Glomerular visceral epithelial cell (primary cell): ENCODE data around the gene PDHX.
"Not testable (repeated sequence)": the region's sequence is repeated elsewhere in the genome, so short reads cannot be mapped to it uniquely, and the experiment has no call there.

Experiments
- DNase-seq: peaks from one replicate; pipeline ENCODE4 v3.0.0-alpha.2; 2016; ENCODE audit errors: extremely low spot score

PDHX gene

DNA sequence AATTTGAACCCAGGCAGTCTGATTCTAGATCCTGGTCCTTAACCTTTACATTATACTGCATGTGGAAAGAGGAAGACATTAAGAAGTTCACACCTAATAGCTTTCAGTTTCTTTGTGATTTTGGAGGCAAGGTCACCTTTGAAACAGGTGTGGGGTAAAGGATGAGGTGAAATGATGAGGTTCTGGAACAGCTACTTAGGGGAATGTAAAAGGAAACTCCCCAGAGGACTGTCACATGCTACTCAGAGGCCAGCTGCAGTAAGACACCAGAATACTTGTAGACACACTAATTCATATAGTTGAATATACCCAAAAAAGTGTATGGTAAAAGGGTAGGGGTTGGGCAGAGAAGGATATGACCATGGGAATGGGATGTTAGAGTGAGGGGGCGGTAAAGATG is 5.6 kb upstream of the PDHX start:
- no peak for DNase-seq

GRCh38 chr11:34911676-34912075 is 4.7 kb upstream of the PDHX start:
- DNase-seq = no peak

DNA sequence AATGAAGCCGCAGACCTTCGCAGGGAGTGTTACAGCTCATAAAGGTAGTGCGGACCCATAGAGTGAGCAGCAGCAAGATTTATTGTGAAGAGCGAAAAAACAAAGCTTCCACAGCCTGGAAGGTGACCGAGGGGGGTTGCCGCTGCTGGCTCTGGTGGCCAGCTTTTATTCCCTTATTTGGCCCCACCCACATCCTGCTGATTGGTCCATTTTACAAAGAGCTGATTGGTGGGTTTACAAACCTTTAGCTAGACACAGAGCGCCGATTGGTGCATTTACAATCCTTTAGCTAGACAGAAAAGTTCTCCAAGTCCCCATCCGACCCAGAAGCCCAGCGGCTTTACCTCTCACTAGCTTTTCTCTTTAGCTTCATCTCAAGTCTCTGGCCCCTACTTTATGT is 2.9 kb upstream of the PDHX start:
- DNase-seq = not testable (repeated sequence)

DNA sequence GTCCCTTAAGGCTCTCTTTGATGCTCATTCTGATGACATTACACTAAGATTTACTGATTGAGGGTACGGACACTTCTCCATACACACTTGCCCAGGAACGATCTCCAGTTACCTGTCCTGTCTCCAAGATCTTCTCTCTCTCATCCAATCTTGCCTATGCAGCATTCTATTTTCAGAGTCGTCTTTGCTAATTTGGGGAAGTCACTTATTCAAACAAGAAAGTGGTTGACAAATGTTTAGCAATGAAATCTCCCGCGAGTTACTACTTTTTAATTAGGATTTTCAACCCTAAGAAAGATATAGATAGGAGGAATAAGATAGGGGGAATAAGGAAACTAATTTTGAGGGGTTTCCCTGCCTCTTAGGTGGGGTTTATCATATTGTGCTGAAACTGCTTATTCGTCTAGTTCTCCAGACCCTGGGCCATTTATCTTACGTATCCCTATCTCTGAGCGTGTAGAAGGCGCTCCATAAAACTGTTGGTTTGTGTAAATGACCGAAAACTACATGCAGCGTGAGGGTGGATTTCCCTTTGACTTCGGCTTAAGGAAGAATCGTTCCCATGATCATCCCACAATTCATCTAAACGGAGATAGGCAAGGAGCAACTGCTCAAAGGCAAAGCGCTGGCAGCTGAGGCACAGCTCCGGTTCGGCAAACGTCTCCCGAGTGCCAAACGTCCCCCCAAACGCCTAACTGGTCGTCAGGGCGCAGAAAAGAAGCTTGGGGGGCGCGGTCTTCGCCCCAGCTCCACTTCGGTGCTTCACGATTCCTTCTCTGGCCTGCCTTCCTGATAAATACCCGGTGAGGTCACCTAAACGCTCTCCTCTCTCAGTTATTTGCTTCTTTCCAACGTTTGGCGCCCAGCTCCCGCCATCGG is 1.0 kb upstream of the PDHX start:
- DNase-seq = no peak

DNA sequence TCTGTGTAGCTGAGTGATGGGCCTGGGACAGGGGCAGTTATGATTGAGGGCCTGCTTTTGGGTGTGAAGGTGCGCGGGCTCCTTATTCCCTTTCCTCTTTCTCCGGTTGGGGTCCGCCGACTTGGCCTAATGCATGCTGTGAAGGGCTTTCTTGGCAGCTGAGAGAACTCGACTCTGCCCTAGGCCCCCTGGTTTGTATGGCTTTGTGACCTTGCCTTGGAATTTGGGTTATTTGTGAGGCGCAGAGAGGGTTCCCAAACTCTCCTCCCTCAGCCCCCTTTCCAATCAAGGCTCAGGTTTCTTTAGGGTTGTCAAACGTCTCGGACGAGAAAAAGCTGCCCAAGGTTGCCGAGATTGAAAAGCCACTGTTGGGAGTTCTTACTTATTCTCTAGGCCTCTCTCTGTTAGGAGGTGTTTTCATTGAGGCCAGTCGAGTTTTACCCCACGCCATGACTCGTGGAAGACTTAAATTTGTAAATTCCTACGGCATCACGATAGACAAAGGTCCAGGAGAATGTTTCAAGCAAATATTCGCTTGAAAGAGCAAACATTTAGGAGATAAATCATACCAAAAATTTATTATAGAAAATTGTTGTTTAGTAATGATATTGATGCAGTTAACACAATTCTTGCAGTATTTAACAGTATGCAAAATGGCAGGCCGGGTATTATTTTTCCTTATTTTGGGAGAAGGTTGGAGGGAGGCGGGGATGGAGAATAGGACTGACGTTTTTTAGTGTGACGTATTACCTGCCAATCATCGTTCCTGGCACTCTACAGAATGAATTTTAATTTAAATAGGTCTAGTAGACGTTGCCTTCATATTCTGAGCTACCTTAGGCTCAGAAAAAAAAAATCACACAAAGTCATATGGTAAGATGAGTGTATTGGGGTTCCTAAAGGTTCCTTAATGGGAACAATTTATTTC is 689 bp downstream of the PDHX start:
- peak; percentile 10 for DNase-seq

- no peak for DNase-seq
These were observed 4.7 kb downstream of the PDHX start for GRCh38 chr11:34921156-34921555.

GRCh38 chr11:34924714-34925113 is 8.3 kb downstream of the PDHX start:
- no peak for DNase-seq

DNA sequence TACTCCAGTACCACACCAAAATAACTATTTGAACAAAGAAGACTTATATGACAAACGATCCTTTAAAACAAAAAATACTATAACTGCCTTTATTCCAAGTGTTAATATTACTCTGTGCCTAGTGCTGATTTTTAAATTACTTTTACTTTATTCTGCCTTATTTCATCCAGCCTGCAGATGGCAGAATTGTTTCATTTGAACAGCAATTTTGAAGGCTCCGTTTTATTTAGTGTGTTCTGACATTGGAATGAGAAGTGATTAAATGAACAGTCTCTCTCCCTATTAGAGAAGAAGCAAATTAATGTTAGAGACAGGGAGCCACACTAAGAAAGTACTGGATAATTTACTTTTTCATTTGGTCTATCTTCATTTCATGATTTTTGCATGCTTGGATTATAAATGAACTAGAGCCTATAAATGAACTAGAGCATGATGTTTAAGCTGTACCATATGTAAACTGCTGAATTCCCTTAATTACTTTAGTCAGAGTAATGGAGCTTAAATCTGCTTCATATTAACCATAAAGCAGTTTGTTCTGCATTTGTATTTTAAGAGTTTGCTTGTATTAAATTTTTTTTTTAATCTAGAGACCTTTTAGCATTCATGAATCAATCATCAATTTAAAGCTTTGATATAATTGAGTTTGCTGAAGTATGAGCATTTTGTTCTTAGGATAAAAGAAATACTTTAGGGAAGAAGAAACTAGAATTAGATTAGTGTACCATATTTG is 9.8 kb downstream of the PDHX start:
- DNase-seq = peak; percentile 55

- DNase-seq = no peak
These were observed 10.4 kb downstream of the PDHX start for GRCh38 chr11:34926831-34927132.

DNA sequence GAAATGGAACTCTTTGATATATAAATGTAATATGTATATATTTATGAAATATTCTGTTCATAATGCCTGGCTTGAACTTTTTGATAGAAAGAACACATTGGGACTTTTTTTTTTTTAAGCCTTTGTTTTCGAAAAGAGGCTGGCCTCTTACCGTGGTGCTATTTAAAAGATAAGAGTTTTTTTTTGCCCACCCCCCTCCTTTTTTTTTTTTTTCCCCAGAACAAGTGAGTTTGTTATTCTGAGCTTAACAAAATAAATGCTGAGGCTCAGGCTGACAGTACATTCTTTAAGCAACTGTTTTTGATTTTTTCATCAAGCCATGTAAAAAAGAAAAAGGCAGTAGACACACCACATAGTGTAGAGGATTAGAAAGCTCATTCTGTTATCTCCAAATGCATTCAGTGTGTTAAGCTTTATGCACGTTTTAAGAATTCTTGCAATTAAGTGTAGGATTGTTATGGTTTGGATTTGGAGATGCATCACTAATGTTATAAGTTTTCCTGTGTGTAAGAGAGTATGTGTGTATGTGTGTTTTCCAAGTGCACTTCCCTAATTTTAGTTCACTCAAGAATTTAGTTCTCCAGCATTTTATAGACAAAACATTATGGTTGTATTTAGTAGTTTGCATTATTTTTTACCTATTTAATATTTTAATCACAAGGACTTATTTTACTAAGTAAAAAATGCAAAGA is 12.0 kb downstream of the PDHX start:
- DNase-seq = no peak

- DNase-seq = no peak
These were observed 12.7 kb downstream of the PDHX start for GRCh38 chr11:34928960-34929680.

DNA sequence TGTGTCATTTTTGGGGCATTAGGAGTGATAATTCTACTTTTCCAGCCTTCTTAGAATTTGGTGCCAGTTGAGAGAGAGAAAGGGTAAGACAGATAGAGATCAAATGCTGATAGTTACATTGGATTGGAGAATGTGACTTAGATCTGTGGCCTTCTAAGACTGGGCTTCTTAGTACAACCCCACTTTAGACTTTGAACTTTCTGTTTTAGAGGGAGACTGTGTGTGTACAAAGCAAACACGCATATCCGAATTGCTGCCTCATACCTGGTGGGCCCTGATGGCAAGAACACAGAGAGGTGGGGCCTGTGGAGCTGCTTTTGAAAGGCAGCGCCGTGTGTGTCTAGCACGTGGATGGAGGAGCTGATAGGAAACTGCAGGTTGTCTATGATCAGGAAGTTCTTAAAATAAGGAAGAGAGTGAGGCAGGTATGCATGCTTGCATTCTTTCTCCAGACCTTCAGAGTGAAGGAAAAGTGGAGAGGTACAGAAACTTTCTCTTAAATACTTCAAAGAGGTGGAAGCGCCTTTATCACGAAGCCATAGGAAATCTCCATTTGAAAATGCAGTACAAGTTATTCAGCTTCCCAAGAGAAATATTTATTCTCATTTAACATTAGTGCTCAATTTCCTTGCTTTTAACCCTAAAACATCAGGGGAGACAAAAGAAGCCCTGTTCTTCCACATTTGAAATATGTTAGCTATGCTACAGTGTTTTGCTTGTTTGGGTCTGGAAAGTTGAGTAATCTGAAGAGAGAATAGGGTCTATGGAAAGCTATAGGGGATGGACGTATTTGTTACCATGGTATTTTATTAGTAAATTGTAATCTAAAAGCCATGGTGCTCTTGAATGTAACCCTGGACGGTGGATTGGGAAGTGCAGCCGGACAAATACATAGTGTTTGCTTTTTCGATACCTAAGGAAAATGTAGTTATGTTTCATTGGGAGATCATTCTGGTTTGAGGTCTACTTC is 13.7 kb downstream of the PDHX start:
- DNase-seq = no peak

DNA sequence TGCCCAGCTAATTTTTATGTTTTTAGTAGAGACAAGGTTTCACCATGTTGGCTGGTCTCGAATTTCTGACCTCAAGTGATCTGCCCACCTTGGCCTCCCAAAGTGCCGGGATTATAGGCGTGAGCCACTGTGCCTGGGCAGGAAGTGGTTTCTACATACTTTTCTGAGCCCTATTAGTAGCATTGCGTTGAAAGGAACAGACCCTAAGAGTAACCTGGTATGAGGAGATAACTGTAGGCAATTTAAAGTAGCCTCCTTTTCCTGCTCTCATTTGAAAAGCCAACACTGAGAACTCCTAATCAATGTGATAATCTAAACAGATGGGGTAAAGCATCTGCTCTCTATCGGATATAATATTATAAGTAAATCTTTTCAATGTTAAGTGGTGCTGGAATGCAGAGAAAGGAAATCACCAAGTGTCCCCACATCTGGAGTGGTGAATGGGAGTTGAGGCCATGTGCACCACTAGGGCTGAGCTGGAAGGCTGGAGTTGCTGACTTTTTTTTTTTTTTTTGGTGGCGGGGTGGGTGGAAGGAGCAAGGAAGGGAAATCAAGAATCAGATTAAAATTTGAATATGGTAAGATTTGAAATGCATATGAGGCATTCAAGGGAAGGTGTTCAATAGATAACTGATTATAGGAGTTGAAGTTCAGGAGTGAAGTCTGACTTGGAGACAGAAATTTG is 20.7 kb downstream of the PDHX start:
- no peak for DNase-seq

GRCh38 chr11:34938611-34939010 is 22.2 kb downstream of the PDHX start:
- DNase-seq = no peak

- DNase-seq = no peak
These were observed 23.7 kb downstream of the PDHX start for GRCh38 chr11:34940026-34940677.

DNA sequence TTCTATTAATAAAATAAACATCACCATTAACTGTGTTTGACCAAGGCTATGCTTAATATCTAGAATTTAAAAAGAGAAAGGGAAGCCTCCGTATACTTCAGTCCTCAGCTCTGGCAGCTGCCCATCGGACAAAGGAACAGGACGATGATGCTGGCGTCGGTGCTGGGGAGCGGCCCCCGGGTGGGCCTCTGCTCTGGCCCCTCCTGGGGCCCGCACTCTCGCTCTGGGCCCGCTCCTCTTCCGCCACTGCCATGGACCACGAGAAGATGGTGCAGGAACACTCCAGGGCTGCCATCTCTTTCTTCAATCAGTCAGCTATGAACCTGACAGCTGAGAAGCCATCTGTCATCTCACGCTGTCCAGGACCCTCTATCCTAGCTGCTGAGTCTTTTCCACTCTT is 25.3 kb downstream of the PDHX start:
- DNase-seq = no peak

- no peak for DNase-seq
These were observed 28.3 kb downstream of the PDHX start for GRCh38 chr11:34944692-34945091.

DNA sequence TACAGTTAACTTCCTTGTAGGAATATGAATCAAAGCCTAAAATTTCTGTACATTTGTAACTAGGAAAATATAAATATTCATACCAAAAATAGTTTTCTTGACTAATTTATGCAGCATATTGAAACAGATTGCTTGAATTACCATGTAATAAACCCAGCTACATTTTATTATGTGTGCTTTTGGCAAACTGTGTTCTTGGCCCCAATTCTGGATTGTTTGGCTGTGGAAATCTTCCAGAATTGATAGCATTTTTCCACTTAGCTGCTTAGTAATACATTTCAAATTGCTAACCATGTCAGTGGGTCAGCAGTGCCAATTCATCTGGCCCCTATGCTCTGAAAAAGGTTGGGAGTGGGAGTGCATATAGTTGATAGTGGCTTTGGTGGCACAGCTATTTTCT is 32.3 kb downstream of the PDHX start:
- no peak for DNase-seq

DNA sequence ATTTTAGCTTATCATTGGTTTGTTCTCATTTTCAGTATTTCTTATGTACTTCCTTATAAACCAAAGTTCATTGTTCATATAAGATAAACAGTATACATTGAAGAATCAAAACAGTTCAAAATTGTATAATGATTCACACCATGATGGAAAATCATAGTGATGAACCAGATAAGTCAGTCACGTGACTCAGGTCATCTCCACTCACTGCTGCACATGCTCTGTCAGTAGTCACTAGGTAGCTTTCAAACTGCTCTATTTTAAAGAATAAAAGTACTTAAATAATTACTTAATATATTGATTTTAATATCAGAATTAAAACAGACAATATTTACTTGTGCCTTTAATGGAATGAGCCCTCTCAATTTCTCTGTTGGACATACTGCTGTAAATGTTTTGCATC is 37.5 kb downstream of the PDHX start:
- no peak for DNase-seq
